GM18505 (cell line): ENCODE measurements around the gene DAAM2.

Experiments
- ATAC-seq: cut with Tn5 transposase; IDR thresholded peaks from one replicate; pipeline ENCODE4 v1.9.1; 2021; ENCODE audit not compliant: unreplicated experiment
- POLR2A ChIP-seq: IDR thresholded peaks from 4 replicates; pipeline ENCODE4 v1.6.1; 2011; ENCODE audit warnings: borderline replicate concordance; ENCODE audit not compliant: insufficient read depth, insufficient read length; ENCODE audit errors: extremely low read depth

Gene DAAM2

GRCh38 chr6:39791850-39792539 lies at the start of gene DAAM2:
Gene DAAM2, plus strand, starts transcription at chr6:39792376. Its CDS starts 63,927 bp downstream, at chr6:39856303.
- ATAC-seq: no peak
- no peak for TF ChIP-seq POLR2A

- TF ChIP-seq POLR2A: no peak
- ATAC-seq: no peak
These were observed 45.4 kb upstream of the DAAM2 start for GRCh38 chr6:39746795-39747194.

- TF ChIP-seq POLR2A: no peak
- no peak for ATAC-seq
These were observed 39.1 kb upstream of the DAAM2 start for GRCh38 chr6:39752835-39753724.

- TF ChIP-seq POLR2A: no peak
- no peak for ATAC-seq
These were observed 38.5 kb upstream of the DAAM2 start for GRCh38 chr6:39753725-39754045.

- ATAC-seq: no peak
These were observed 37.6 kb upstream of the DAAM2 start for GRCh38 chr6:39754514-39755115.

GRCh38 chr6:39755231-39755630 lies 36.9 kb upstream of the DAAM2 start:
- no peak for TF ChIP-seq POLR2A
- no peak for ATAC-seq

More at GRCh38 chr6:39754514-39755115, 37.6 kb upstream of the DAAM2 start:
- no peak for TF ChIP-seq POLR2A

GRCh38 chr6:39756582-39756981 lies 35.6 kb upstream of the DAAM2 start:
- no peak for TF ChIP-seq POLR2A
- no peak for ATAC-seq

GRCh38 chr6:39758905-39759605 lies 33.1 kb upstream of the DAAM2 start:
- no peak for TF ChIP-seq POLR2A
- no peak for ATAC-seq

GRCh38 chr6:39760226-39760952 lies 31.8 kb upstream of the DAAM2 start:
- no peak for ATAC-seq
- TF ChIP-seq POLR2A: no peak

GRCh38 chr6:39765508-39766065 lies 26.6 kb upstream of the DAAM2 start:
- TF ChIP-seq POLR2A: no peak
- ATAC-seq: no peak

- TF ChIP-seq POLR2A: no peak
- ATAC-seq: no peak
These were observed 23.2 kb upstream of the DAAM2 start for GRCh38 chr6:39769012-39769411.

- TF ChIP-seq POLR2A: no peak
- no peak for ATAC-seq
These were observed 21.7 kb upstream of the DAAM2 start for GRCh38 chr6:39770446-39770845.

GRCh38 chr6:39772559-39773273 lies 19.5 kb upstream of the DAAM2 start:
- no peak for TF ChIP-seq POLR2A
- ATAC-seq: no peak
